OCI-LY7 (cell line): ENCODE results near the gene XYLT1. TPM values are rescaled to one million over a fixed set of nuclear protein-coding genes. Genes with fewer than 3 reads are reported as not detected.
A peak's percentile ranks its signal among the peaks of the same experiment; 100 is the strongest.
"Not testable (repeated sequence)": the region's sequence is repeated elsewhere in the genome, so short reads cannot be mapped to it uniquely, and the experiment has no call there.

Source experiments
- BruUV-seq: library from RNA; stranded (reverse); fragments of 400-500 nt; replicated peaks from 2 replicates; lab custom pipeline; 2021; lab: Mats Ljungman, UMichigan
- CTCF ChIA-PET: fragments of 300-600 bp; sonication (Branson Sonifier 250); formaldehyde crosslinking; loops from one replicate; lab custom pipeline; 2022; ENCODE audit warnings: antibody characterized with exemption; ENCODE audit not compliant: unreplicated experiment; lab: Charles Lee
- POLR2A ChIA-PET: fragments of 300-600 bp; sonication (Branson Sonifier 250); formaldehyde crosslinking; loops from one replicate; lab custom pipeline; 2022; ENCODE audit warnings: antibody characterized with exemption; lab: Charles Lee
- DNase-seq: peaks from one replicate; pipeline ENCODE4 v3.0.0-alpha.2; 2015; ENCODE audit warnings: low spot score
- H2AFZ ChIP-seq: fragments of 200-600 bp; sonication (generic), shearing (Covaris generic); 2 replicates; pipeline ENCODE4 v1.6.1; 2014; ENCODE audit warnings: mild to moderate bottlenecking, antibody characterized with exemption, low read length, moderate library complexity
- H3K27ac ChIP-seq: fragments of 200-600 bp; sonication (generic); 2 replicates; pipeline ENCODE4 v1.5.1; 2014; ENCODE audit warnings: mixed run types, low read depth, mild to moderate bottlenecking, moderate library complexity, low read length, inconsistent platforms; ENCODE audit not compliant: poor library complexity, severe bottlenecking
- H3K36me3 ChIP-seq: fragments of 200-600 bp; sonication (generic); 2 replicates; pipeline ENCODE4 v1.6.1; 2014; ENCODE audit warnings: mild to moderate bottlenecking, antibody characterized with exemption, low read length, moderate library complexity, mixed read lengths; ENCODE audit not compliant: insufficient read depth
- H3K4me1 ChIP-seq: fragments of 200-600 bp; sonication (generic); 2 replicates; pipeline ENCODE4 v1.5.1; 2014; ENCODE audit warnings: mild to moderate bottlenecking, low read length; ENCODE audit not compliant: insufficient read depth, poor library complexity, severe bottlenecking
- H3K4me2 ChIP-seq: fragments of 200-600 bp; sonication (generic); 2 replicates; pipeline ENCODE4 v1.6.1; 2014; ENCODE audit warnings: mild to moderate bottlenecking, low read length
- H3K4me3 ChIP-seq: fragments of 200-600 bp; sonication (generic); 2 replicates; pipeline ENCODE4 v1.5.1; 2014; ENCODE audit warnings: mild to moderate bottlenecking, low read depth, low read length; ENCODE audit not compliant: poor library complexity, severe bottlenecking
- H3K79me2 ChIP-seq: fragments of 200-600 bp; sonication (generic); 2 replicates; pipeline ENCODE4 v1.6.1; 2016; ENCODE audit warnings: low read depth, mild to moderate bottlenecking, low read length, moderate library complexity, mixed read lengths; ENCODE audit not compliant: insufficient read depth
- H3K9me2 ChIP-seq: fragments of 200-600 bp; sonication (generic); 2 replicates; pipeline ENCODE4 v1.6.1; 2016; ENCODE audit warnings: mild to moderate bottlenecking, low read length, mixed read lengths; ENCODE audit not compliant: insufficient read depth
- H3K9me3 ChIP-seq: fragments of 200-600 bp; sonication (generic); 2 replicates; pipeline ENCODE4 v1.6.1; 2014; ENCODE audit warnings: mild to moderate bottlenecking, mixed run types, low read length, mixed read lengths
- H4K20me1 ChIP-seq: fragments of 200-600 bp; sonication (generic); 2 replicates; pipeline ENCODE4 v1.6.1; 2014; ENCODE audit warnings: mild to moderate bottlenecking, antibody characterized with exemption, low read length, moderate library complexity, mixed read lengths; ENCODE audit not compliant: insufficient read depth
- EZH2phosphoT487 ChIP-seq: fragments of 200-600 bp; sonication (generic); IDR thresholded peaks from 2 replicates; pipeline ENCODE4 v1.6.1; 2018; ENCODE audit warnings: low read depth, borderline replicate concordance, mild to moderate bottlenecking, mixed run types, antibody characterized with exemption, low read length, moderate library complexity, mixed read lengths
- intact Hi-C: fragments of 100-400 bp; cut with micrococcal nuclease; formaldehyde crosslinking; loops from one replicate; pipeline ENCODE4 v1.10.0; 2022; ENCODE audit not compliant: unreplicated experiment
- total RNA-seq, 2 experiments: library from RNA; depleted of rRNA in 1 of 2; stranded (reverse); fragments of >200 nt in 1 of 2; shearing (Covaris generic) in 1 of 2; gene quantifications; 2 replicates each; pipeline ENCODE4 v1.2.3, GENCODE V29; 2014 to 2022
- TF ChIP-seq, protein P1 (sequence below): fragments of 200-600 bp; sonication (generic); conservative IDR thresholded peaks from 2 replicates; pipeline ENCODE4 v1.5.1; 2014; ENCODE audit warnings: mild to moderate bottlenecking, antibody characterized with exemption, low read length, moderate library complexity, mixed read lengths

Gene XYLT1
- total RNA-seq, 2 experiments from 2014 or later: 36.3 to 50.0 TPM

DNA sequence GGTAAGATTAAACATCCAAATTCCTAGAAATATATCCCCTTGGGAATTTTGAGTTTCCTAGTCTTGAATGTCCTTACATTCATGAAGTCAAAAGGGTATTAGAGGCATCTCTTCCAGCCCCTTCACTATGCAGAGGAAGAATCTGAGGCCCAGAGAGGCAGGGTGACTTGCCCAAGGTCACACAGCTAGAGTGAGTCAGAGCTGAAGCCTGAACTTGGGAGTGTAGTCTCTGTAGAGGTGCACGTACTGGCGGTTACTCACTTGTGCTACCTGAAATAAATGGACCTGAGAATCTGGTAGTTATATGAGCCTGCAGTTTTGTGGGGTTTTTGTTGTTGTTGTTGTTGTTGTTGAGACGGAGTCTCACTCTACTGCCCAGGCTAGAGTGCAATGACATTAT is 164.0 kb downstream of the XYLT1 start:
- Histone ChIP-seq H2AFZ (no peak overlapping the region), H3K4me1 (peaks cover 46% of the 10 kb centered on the region), H3K4me2 (no peak overlapping the region), H3K79me2 (peaks cover 20% of the 10 kb centered on the region; the same call in 1 of the 2 replicates), H4K20me1 (no peaks in the 10 kb centered on the region), H3K4me3 (no peak overlapping the region), H3K9me3 (no peaks in the 10 kb centered on the region), H3K27ac (no peak overlapping the region), H3K36me3 (peaks cover 5% of the 10 kb centered on the region; the same call in 1 of the 2 replicates), H3K9me2 (no peaks in the 10 kb centered on the region)
- TF ChIP-seq, protein P1, sequence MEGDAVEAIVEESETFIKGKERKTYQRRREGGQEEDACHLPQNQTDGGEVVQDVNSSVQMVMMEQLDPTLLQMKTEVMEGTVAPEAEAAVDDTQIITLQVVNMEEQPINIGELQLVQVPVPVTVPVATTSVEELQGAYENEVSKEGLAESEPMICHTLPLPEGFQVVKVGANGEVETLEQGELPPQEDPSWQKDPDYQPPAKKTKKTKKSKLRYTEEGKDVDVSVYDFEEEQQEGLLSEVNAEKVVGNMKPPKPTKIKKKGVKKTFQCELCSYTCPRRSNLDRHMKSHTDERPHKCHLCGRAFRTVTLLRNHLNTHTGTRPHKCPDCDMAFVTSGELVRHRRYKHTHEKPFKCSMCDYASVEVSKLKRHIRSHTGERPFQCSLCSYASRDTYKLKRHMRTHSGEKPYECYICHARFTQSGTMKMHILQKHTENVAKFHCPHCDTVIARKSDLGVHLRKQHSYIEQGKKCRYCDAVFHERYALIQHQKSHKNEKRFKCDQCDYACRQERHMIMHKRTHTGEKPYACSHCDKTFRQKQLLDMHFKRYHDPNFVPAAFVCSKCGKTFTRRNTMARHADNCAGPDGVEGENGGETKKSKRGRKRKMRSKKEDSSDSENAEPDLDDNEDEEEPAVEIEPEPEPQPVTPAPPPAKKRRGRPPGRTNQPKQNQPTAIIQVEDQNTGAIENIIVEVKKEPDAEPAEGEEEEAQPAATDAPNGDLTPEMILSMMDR: no peak
- no peak for TF ChIP-seq EZH2phosphoT487
- no peak for DNase-seq
- ChIA-PET POLR2A (interaction anchor here (0.9 kb wide), 1 partner anchor 8 kb away, joined by 3 read pairs; no protein-coding TSS in a partner anchor), CTCF (no interaction called here)
- intact Hi-C loops: no loop called here
- no TSS peak for BruUV-seq

DNA sequence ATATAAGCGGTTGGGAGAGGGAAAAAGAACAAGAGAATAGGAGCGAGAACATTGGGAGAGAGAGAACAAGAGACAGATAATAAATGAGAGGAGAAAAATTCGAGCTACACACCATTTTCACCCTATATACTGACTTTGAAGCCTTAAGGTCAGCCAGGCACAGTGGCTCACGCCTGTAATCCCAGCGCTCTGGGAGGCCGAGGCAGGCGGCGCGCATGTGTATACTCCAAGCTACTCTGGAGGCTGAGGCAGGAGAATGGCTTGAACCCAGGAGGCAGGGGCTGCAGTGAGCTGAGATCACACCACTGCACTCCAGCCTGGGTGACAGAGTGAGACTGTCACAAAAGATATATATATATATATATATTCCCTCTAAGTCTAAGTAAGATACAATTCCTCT is 164.5 kb downstream of the XYLT1 start:
- H3K79me2 ChIP-seq: peaks cover 20% of the 10 kb centered on the region; the same call in 1 of the 2 replicates
- H2AFZ ChIP-seq, H4K20me1 ChIP-seq, intact Hi-C loops, DNase-seq, H3K36me3 ChIP-seq, H3K27ac ChIP-seq, H3K9me3 ChIP-seq, BruUV-seq, H3K4me3 ChIP-seq, H3K9me2 ChIP-seq: not testable (repeated sequence)
- H3K4me1 ChIP-seq: peaks cover 48% of the 10 kb centered on the region
- POLR2A ChIA-PET: interaction anchor here (0.9 kb wide), 1 partner anchor 9 kb away, joined by 3 read pairs; no protein-coding TSS in a partner anchor
- H3K4me2 ChIP-seq: peak overlapping the region; percentile 34
- CTCF ChIA-PET: interaction anchor here (0.6 kb wide), 1 partner anchor 162 kb away, joined by 7 read pairs; no protein-coding TSS in a partner anchor

- Histone ChIP-seq H3K9me2 (no peaks in the 10 kb centered on the region), H3K4me1 (peaks cover 54% of the 10 kb centered on the region), H4K20me1 (no peaks in the 10 kb centered on the region), H3K27ac (no peak overlapping the region), H3K4me2 (peak overlapping the region; percentile 34), H3K9me3 (no peaks in the 10 kb centered on the region), H3K36me3 (no peaks in the 10 kb centered on the region), H3K79me2 (peaks cover 20% of the 10 kb centered on the region; the same call in 1 of the 2 replicates), H3K4me3 (no peak overlapping the region), H2AFZ (no peak overlapping the region)
- no peak for DNase-seq
- ChIA-PET POLR2A (no interaction called here), CTCF (interaction anchor here (0.6 kb wide), 1 partner anchor 162 kb away, joined by 7 read pairs; no protein-coding TSS in a partner anchor)
- no TSS peak for BruUV-seq
- intact Hi-C loops: no loop called here
- TF ChIP-seq EZH2phosphoT487: no peak
- TF ChIP-seq, protein P1: no peak
Observed at GRCh38 chr16:17305694-17306093, 165.1 kb downstream of the XYLT1 start.
